Prostate gland (tissue), 2 donors: Measurements from ENCODE around the gene LRRC4C. TPM values are rescaled to one million over a fixed set of nuclear protein-coding genes. Genes with fewer than 3 reads are reported as not detected.

Source experiments
- DNase-seq: peaks from one replicate; pipeline ENCODE4 v3.0.0-alpha.2; 2019; ENCODE audit warnings: low spot score
- H3K27ac ChIP-seq, 2 donors: fragments of 200-600 bp; sonication (generic); 2 replicates each; pipeline ENCODE4 v1.5.1; 2017 to 2019
- H3K27me3 ChIP-seq: fragments of 200-600 bp; sonication (generic); replicated peaks from 2 replicates; pipeline ENCODE4 v1.5.1; 2019; ENCODE audit not compliant: insufficient read depth
- H3K36me3 ChIP-seq, 2 donors: fragments of 200-600 bp; sonication (generic); 1 replicate in 1 of 2; 2 replicates in 1 of 2; pipeline versions ENCODE4 v1.5.1 to v1.8.1; 2017 to 2019
- H3K4me1 ChIP-seq: fragments of 200-600 bp; sonication (generic); replicated peaks from 2 replicates; pipeline ENCODE4 v1.5.1; 2019
- H3K4me3 ChIP-seq, 2 donors: fragments of 200-600 bp; sonication (generic); 2 replicates each; pipeline ENCODE4 v1.5.1; 2017 to 2019
- H3K9me3 ChIP-seq: fragments of 200-600 bp; sonication (generic); 2 replicates; pipeline ENCODE4 v1.5.1; 2017
- CTCF ChIP-seq, 4 experiments: fragments of 200-600 bp in 2 of 4; fragments of 450-650 bp in 2 of 4; sonication (generic) in 2 of 4; IDR thresholded peaks; 1 replicate in 3 of 4; 2 replicates in 1 of 4; pipeline ENCODE4 v1.5.1; 2016 to 2019; ENCODE audit warnings: antibody characterized with exemption in 4 of 4, mild to moderate bottlenecking in 2 of 4, moderate library complexity in 2 of 4
- POLR2A ChIP-seq: fragments of 450-650 bp; IDR thresholded peaks from one replicate; pipeline ENCODE4 v1.6.1; 2016; ENCODE audit warnings: antibody characterized with exemption, mild to moderate bottlenecking
- POLR2AphosphoS5 ChIP-seq: sonication (generic); formaldehyde crosslinking; IDR thresholded peaks from one replicate; pipeline ENCODE4 v1.6.1; 2017; ENCODE audit warnings: antibody characterized with exemption
- WGBS: methylation state at CpG from one replicate; pipeline ENCODE4 v1.1.5; 2018; 5-methylcytosine and 5-hydroxymethylcytosine counted together
- intact Hi-C: fragments of 100-400 bp; cut with DNase I; formaldehyde crosslinking; loops from one replicate; pipeline ENCODE4 v1.14.2; 2022
- total RNA-seq, 2 donors: library from RNA; depleted of rRNA; stranded (reverse); fragments of >200 nt; gene quantifications; one replicate each; pipeline ENCODE4 v1.1.0, GENCODE V29; 2016

LRRC4C gene
- total RNA-seq, 2 donors from 2014 or later: 0.28 TPM; not detected in 1

- no peak for TF ChIP-seq POLR2AphosphoS5
- no peak for TF ChIP-seq CTCF (IDR thresholded peaks at IDR 0.05)
- no peak for TF ChIP-seq POLR2A
- Histone ChIP-seq H3K4me3 (no peak overlapping the region), H3K36me3 (no peaks in the 10 kb centered on the region), H3K27me3 (no peaks in the 10 kb centered on the region), H3K4me1 (no peaks in the 10 kb centered on the region), H3K27ac (no peak overlapping the region), H3K9me3 (no peaks in the 10 kb centered on the region)
- DNase-seq: no peak
- WGBS: 49% methylated on average over 4 of the region's 4 CpGs
- intact Hi-C loops: no loop called here
Observed at GRCh38 chr11:41189701-41190436, 269.6 kb downstream of the LRRC4C start.

- intact Hi-C loops: no loop called here
- no peak overlapping the region for H3K4me3 ChIP-seq
Observed at GRCh38 chr11:41177791-41178190, 281.7 kb downstream of the LRRC4C start.

GRCh38 chr11:41175304-41175972, 284.0 kb downstream of the LRRC4C start:
- WGBS: 68% methylated on average over 1 of the region's 1 CpG
- DNase-seq: no peak
- Histone ChIP-seq H3K27me3 (no peaks in the 10 kb centered on the region), H3K4me3 (no peak overlapping the region), H3K4me1 (no peaks in the 10 kb centered on the region), H3K9me3 (no peaks in the 10 kb centered on the region), H3K27ac (no peak overlapping the region), H3K36me3 (no peaks in the 10 kb centered on the region)
- intact Hi-C loops: no loop called here
- no peak for TF ChIP-seq POLR2A
- TF ChIP-seq POLR2AphosphoS5: no peak
- no peak for TF ChIP-seq CTCF (IDR thresholded peaks at IDR 0.05)

More at GRCh38 chr11:41177791-41178190, 281.7 kb downstream of the LRRC4C start:
- Histone ChIP-seq H3K27ac (no peak overlapping the region), H3K36me3 (no peaks in the 10 kb centered on the region), H3K9me3 (no peaks in the 10 kb centered on the region), H3K27me3 (no peaks in the 10 kb centered on the region), H3K4me1 (no peaks in the 10 kb centered on the region)
- no peak for DNase-seq
- TF ChIP-seq POLR2AphosphoS5 (no peak), CTCF (IDR thresholded peaks at IDR 0.05) (no peak), POLR2A (no peak)
- 84% methylated on average over 4 of the region's 4 CpGs for WGBS

- TF ChIP-seq POLR2AphosphoS5 (no peak), CTCF (IDR thresholded peaks at IDR 0.05) (no peak), POLR2A (no peak)
- Histone ChIP-seq H3K4me1 (no peaks in the 10 kb centered on the region), H3K36me3 (no peaks in the 10 kb centered on the region), H3K27me3 (no peaks in the 10 kb centered on the region), H3K4me3 (no peak overlapping the region), H3K27ac (no peak overlapping the region), H3K9me3 (no peaks in the 10 kb centered on the region)
- 45% methylated on average over 2 of the region's 2 CpGs for WGBS
- intact Hi-C loops: no loop called here
- DNase-seq: no peak
Observed at GRCh38 chr11:41146326-41146725, 313.1 kb downstream of the LRRC4C start.
